Measurements from ENCODE around the gene ADGRE3.
A peak's percentile ranks its signal among the peaks of the same experiment; 100 is the strongest.

The ADGRE3 gene

DNA sequence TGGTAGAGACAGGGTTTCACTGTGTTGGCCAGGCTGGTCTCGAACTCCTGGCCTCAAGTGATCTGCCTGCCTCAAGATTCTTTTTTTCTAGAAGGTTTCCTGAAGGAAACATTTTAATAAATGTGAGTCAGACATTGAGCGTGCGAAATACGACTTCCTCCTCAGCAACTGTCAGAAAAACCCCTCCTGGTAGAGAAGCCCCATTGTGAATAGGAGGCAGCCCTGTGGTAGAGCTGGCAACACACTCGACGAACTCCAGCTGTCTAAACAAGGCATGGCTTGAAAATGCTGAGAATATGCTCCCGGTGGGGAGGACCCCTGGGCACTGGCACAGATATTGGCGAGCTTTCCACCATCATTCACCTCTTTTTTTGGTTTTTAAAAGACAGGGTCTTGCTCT is 25.0 kb upstream of the ADGRE3 start:
- H3K36me3 ChIP-seq (ENCODE audit: insufficient read depth, low read length) = peaks cover 63% of the 10 kb centered on the region; the same call in 1 of the 2 replicates

DNA sequence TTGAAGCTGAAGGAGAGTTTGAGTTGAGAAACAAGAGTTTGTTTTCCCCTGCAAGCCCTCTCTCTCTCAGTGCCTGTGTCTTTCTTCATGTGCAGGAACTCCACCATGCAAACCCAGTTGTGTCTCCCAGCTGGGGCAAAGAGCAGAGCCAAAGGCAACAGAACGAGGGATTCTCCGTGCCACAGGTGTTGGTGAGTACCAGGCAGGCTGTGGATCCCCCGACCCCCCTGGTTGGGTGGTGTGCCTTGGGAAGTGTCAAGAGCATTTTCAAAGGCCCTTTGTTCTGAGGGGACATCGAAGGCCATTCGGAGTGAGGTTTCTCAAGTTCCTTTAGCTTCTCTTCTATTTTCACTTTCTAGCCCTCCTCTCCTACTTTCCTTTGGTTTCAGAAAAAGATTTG is 20.8 kb upstream of the ADGRE3 start:
- no peak for DNase-seq (ENCODE audit: low read depth, low spot score)
- Histone ChIP-seq H3K36me3 (ENCODE audit: insufficient read depth, low read length) (peaks cover 33% of the 10 kb centered on the region; the same call in 1 of the 2 replicates), H3K9me3 (ENCODE audit: low read depth, low read length) (no peaks in the 10 kb centered on the region), H3K27ac (no peak overlapping the region), H3K9ac (ENCODE audit: insufficient read length) (no peak overlapping the region), H3K4me3 (no peak overlapping the region)
- no peak for TF ChIP-seq FOXP2 (optimal IDR thresholded peaks at IDR 0.05; ENCODE audit: control extremely low read depth, extremely low read length, insufficient read depth)

More for the DNA sequence above, 25.0 kb upstream of the ADGRE3 start:
- no peak for DNase-seq (ENCODE audit: low read depth, low spot score)
- no peak overlapping the region for H3K9ac ChIP-seq (ENCODE audit: insufficient read length)
- TF ChIP-seq FOXP2 (optimal IDR thresholded peaks at IDR 0.05; ENCODE audit: control extremely low read depth, extremely low read length, insufficient read depth) = no peak
- no peak for TF ChIP-seq EZH2 (IDR thresholded peaks at IDR 0.05)
- no peak for TF ChIP-seq POLR2AphosphoS5 (IDR thresholded peaks at IDR 0.05; ENCODE audit: borderline replicate concordance, low read depth, low read length)
- H3K9me3 ChIP-seq (ENCODE audit: low read depth, low read length) = no peaks in the 10 kb centered on the region
- no peak overlapping the region for H3K27ac ChIP-seq
- H3K4me3 ChIP-seq = no peak overlapping the region

DNA sequence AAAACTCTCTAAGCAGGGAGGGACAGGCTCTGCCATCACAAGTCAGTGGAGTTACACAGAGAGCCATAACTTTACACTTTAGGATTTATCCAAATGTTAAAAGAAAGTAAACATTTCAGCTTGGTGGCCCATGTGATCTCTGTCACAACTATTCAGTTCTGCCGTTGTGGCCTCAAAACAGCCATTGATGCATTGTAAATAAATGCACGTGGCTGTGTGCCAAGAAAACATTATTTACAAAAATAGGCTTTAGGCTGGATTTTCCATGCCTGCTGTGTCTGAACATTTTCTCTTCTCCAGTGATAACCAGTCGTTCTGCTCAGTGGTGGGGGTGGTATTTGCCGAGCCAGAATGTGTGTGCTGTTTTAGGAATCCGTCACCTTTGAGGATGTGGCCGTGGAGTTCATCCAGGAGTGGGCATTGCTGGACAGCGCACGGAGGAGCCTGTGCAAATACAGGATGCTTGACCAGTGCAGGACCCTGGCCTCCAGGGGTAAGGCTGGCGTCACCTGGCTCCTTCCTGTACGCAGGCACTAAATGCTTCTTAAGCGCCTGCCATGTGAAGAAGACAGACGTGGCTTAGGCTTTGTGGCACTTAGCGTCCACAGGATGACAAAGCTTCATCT is 20.1 kb upstream of the ADGRE3 start:
- peaks cover 26% of the 10 kb centered on the region; the same call in 1 of the 2 replicates for H3K36me3 ChIP-seq (ENCODE audit: insufficient read depth, low read length)
- no peak overlapping the region for H3K27ac ChIP-seq
- no peak for TF ChIP-seq FOXP2 (optimal IDR thresholded peaks at IDR 0.05; ENCODE audit: control extremely low read depth, extremely low read length, insufficient read depth)
- no peak for TF ChIP-seq EZH2 (IDR thresholded peaks at IDR 0.05)
- TF ChIP-seq POLR2AphosphoS5 (IDR thresholded peaks at IDR 0.05; ENCODE audit: borderline replicate concordance, low read depth, low read length) = no peak
- no peaks in the 10 kb centered on the region for H3K9me3 ChIP-seq (ENCODE audit: low read depth, low read length)
- no peak for DNase-seq (ENCODE audit: low read depth, low spot score)
- no peak overlapping the region for H3K4me3 ChIP-seq
- no peak overlapping the region for H3K9ac ChIP-seq (ENCODE audit: insufficient read length)

DNA sequence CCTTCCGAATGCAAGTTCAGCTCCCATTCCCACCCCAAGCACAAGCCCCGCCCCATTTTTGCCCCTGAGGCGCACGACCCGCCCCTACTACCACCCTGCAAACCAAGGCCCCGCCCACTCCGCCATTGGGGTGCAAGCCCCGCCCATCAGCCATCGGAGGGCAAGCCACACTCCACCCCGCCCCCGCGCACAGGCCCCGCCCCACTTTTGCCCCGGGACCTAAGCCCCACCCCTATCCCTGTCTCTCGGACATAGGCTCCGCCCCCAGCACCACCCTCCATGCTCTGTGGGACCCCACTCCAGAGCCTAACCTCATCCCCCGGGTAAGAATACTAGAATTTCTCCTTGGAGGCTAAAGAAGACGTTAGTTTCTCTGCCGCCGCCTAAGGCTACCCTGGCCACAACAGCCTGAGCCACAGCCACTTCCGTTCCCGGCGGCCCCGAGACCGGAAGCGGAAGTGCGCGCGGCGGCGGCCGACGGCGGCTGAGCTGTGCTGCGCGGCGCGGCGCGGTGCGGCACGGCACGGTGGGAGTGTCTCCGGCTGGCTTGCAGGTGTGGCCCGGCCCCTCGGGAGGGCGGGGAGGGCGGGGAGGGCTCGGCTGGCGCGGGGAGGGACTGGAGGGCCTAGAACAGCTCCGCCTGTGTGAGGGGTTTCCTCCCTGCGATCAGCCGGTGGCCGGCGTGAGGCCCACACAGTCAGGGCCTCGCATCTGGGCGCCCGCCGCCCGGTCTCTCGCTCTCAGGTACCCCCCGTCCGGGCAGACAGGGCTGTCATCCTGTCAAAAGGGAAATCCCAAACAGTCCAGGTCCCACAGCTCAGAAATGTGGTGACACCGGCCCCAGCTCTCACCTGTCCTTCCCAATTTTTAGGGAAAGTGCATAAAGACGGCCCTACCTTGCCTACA is 15.2 kb upstream of the ADGRE3 start, which contains the start of gene ZNF333:
ZNF333 (plus strand) TSS at position 451 of the 906 bp plus-strand sequence. CDS start 3,444 bp downstream, outside the sequence.
- Histone ChIP-seq H3K9ac (ENCODE audit: insufficient read length) (peak within 1 kb of the TSS; percentile 94), H3K27ac (peak within 1 kb of the TSS; percentile 99)
- no peak for TF ChIP-seq FOXP2 (optimal IDR thresholded peaks at IDR 0.05; ENCODE audit: control extremely low read depth, extremely low read length, insufficient read depth)
- peak; percentile 74; the same call in 1 of the 2 replicates for TF ChIP-seq POLR2AphosphoS5 (IDR thresholded peaks at IDR 0.05; ENCODE audit: borderline replicate concordance, low read depth, low read length)

DNA sequence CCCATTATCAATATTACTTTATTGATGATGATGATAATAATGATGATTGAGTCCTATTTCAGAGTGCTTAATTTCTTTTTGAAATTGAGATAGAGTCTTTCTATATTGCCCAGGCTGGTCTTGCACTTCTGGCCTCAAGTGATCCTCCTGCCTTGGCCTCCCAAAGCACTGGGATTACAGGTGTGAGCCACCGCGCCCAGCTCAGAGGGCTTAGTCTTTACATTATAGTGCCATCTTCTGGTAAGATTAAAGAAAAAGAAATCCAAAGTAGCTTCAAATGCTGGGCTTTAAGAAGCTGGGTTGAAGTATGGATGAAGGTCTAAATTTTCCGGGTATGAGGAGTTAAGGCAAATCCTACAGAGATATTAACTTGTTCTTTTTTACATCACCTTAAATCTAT is 11.8 kb upstream of the ADGRE3 start:
- DNase-seq (ENCODE audit: low read depth, low spot score) = no peak
- Histone ChIP-seq H3K4me3 (no peak overlapping the region), H3K9me3 (ENCODE audit: low read depth, low read length) (no peaks in the 10 kb centered on the region), H3K36me3 (ENCODE audit: insufficient read depth, low read length) (no peaks in the 10 kb centered on the region), H3K27ac (no peak overlapping the region), H3K9ac (ENCODE audit: insufficient read length) (no peak overlapping the region)
- TF ChIP-seq EZH2 (IDR thresholded peaks at IDR 0.05) = no peak
- TF ChIP-seq FOXP2 (optimal IDR thresholded peaks at IDR 0.05; ENCODE audit: control extremely low read depth, extremely low read length, insufficient read depth) = no peak
- no peak for TF ChIP-seq POLR2AphosphoS5 (IDR thresholded peaks at IDR 0.05; ENCODE audit: borderline replicate concordance, low read depth, low read length)

More for the DNA sequence above, 15.2 kb upstream of the ADGRE3 start, which contains the start of gene ZNF333:
- Histone ChIP-seq H3K36me3 (ENCODE audit: insufficient read depth, low read length) (peaks cover 1% of the 10 kb centered on the region; the same call in 1 of the 2 replicates), H3K4me3 (peak within 1 kb of the TSS; percentile 98), H3K9me3 (ENCODE audit: low read depth, low read length) (no peaks in the 10 kb centered on the region)
- DNase-seq (ENCODE audit: low read depth, low spot score) = peak; percentile 73

DNA sequence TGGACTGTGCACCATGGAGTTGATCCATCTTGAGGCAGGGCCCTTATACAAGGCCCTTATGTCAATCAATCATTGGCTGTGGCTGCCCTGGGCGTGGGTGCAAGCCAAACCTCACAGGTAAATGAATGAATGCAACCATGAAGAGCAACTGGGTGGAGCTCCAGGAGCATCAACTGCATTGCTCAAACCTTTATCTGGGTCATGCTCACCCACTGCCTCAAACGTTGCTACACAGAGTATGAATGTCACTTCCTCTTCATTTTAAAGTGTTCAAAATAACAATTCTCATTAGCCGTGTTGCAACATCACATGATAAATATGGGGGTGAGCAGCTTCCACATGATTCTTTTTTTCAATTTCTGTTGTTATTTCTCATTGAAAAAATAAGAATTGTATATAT is 8.8 kb upstream of the ADGRE3 start:
- Histone ChIP-seq H3K27ac (no peak overlapping the region), H3K9ac (ENCODE audit: insufficient read length) (no peak overlapping the region), H3K36me3 (ENCODE audit: insufficient read depth, low read length) (no peaks in the 10 kb centered on the region), H3K4me3 (no peak overlapping the region), H3K9me3 (ENCODE audit: low read depth, low read length) (no peaks in the 10 kb centered on the region)
- TF ChIP-seq FOXP2 (optimal IDR thresholded peaks at IDR 0.05; ENCODE audit: control extremely low read depth, extremely low read length, insufficient read depth) (no peak), POLR2AphosphoS5 (IDR thresholded peaks at IDR 0.05; ENCODE audit: borderline replicate concordance, low read depth, low read length) (no peak), EZH2 (IDR thresholded peaks at IDR 0.05) (no peak)
- no peak for DNase-seq (ENCODE audit: low read depth, low spot score)

DNA sequence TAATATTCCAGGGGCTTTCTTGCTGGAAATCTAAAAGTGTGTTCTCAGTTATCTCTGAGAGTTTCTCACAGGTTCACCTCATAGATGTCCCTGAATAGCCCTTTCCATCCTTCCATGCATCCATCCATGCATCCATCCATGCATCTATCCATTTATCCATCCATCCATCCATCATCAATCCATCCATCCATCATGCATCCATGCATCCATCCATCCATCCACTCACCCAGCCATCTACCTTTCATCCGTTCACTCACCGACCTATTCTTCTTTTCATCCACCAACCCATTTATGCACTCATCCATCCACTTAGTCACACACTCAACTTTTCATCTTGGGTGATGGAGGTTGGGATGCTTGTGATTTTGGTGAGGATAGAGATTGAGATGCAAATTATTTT is 7.4 kb upstream of the ADGRE3 start:
- Histone ChIP-seq H3K9me3 (ENCODE audit: low read depth, low read length) (no peaks in the 10 kb centered on the region), H3K36me3 (ENCODE audit: insufficient read depth, low read length) (no peaks in the 10 kb centered on the region), H3K27ac (no peak overlapping the region), H3K4me3 (no peak overlapping the region), H3K9ac (ENCODE audit: insufficient read length) (no peak overlapping the region)
- DNase-seq (ENCODE audit: low read depth, low spot score) = no peak
- TF ChIP-seq EZH2 (IDR thresholded peaks at IDR 0.05) = no peak
- no peak for TF ChIP-seq POLR2AphosphoS5 (IDR thresholded peaks at IDR 0.05; ENCODE audit: borderline replicate concordance, low read depth, low read length)

DNA sequence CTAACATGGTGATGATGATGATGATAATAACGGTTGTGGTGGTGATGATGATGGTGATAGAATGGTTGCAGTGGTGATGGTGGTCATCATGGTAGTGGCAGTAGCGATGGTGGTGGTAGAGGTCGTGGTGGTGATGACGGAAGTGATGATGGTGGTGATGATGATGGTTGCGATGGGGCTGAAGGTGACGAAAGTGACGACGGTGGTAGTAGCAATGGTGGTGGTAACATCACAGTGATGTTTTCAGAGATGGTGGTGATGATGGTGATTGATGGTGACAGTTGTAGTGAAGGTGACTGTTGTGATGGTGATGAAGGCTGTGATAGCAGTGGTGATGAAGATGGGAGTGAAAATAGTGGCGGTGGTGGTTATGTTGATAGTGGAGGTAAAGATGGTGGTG is 3.6 kb upstream of the ADGRE3 start:
- no peak for DNase-seq (ENCODE audit: low read depth, low spot score)
- no peak overlapping the region for H3K4me3 ChIP-seq
- no peak overlapping the region for H3K27ac ChIP-seq
- H3K9ac ChIP-seq (ENCODE audit: insufficient read length) = no peak overlapping the region
- no peaks in the 10 kb centered on the region for H3K9me3 ChIP-seq (ENCODE audit: low read depth, low read length)
- TF ChIP-seq EZH2 (IDR thresholded peaks at IDR 0.05) = no peak
- no peak for TF ChIP-seq FOXP2 (optimal IDR thresholded peaks at IDR 0.05; ENCODE audit: control extremely low read depth, extremely low read length, insufficient read depth)
- TF ChIP-seq POLR2AphosphoS5 (IDR thresholded peaks at IDR 0.05; ENCODE audit: borderline replicate concordance, low read depth, low read length) = no peak
- H3K36me3 ChIP-seq (ENCODE audit: insufficient read depth, low read length) = no peaks in the 10 kb centered on the region
